H1 (cell line): ENCODE results near the gene METRN. TPM values are rescaled to one million over a fixed set of nuclear protein-coding genes. Genes with fewer than 3 reads are reported as not detected.

Experiments
- CTCF ChIA-PET: fragments of 300-600 bp; sonication (Branson Sonifier 250); formaldehyde crosslinking; loops from one replicate; lab custom pipeline; 2021; ENCODE audit not compliant: partially characterized antibody; lab: Charles Lee
- POLR2A ChIA-PET: fragments of 300-600 bp; sonication (Branson Sonifier 250); formaldehyde crosslinking; loops from one replicate; lab custom pipeline; 2021; ENCODE audit warnings: inconsistent platforms; ENCODE audit not compliant: partially characterized antibody; lab: Charles Lee
- DNase-seq, 2 experiments: peaks; one replicate each; pipeline versions ENCODE4 v3.0.0 to v3.0.0-alpha.2; 2010 to 2022; ENCODE audit warnings: low spot score in 2 of 2, low read depth in 1 of 2, mixed read lengths in 1 of 2
- FAIRE-seq: peaks from 2 replicates; lab custom pipeline; 2011; peaks lifted over from hg19 to GRCh38; lab: Jason Lieb, UNC
- H2AFZ ChIP-seq: 2 replicates; pipeline ENCODE4 v1.8.1; 2012; ENCODE audit warnings: low read length, inconsistent platforms
- H2AK5ac ChIP-seq: 2 replicates; pipeline ENCODE4 v1.6.1; 2013; ENCODE audit warnings: low read depth, low read length
- H2BK120ac ChIP-seq: replicated peaks from 2 replicates; pipeline ENCODE3; 2013; ENCODE audit warnings: low read depth, low read length, inconsistent platforms
- H2BK12ac ChIP-seq: 2 replicates; pipeline ENCODE4 v1.6.1; 2013; ENCODE audit warnings: low read depth, low read length
- H2BK15ac ChIP-seq: 2 replicates; pipeline ENCODE4 v1.6.1; 2013; ENCODE audit warnings: low read length
- H2BK20ac ChIP-seq: 2 replicates; pipeline ENCODE4 v1.6.1; 2013; ENCODE audit warnings: low read length
- H2BK5ac ChIP-seq: 2 replicates; pipeline ENCODE4 v1.6.1; 2013; ENCODE audit warnings: low read depth, low read length
- H3K14ac ChIP-seq: 2 replicates; pipeline ENCODE4 v1.6.1; 2013; ENCODE audit warnings: inconsistent platforms; ENCODE audit not compliant: insufficient read length
- H3K18ac ChIP-seq: 2 replicates; pipeline ENCODE4 v1.6.1; 2013; ENCODE audit warnings: low read length; ENCODE audit errors: extremely low read depth
- H3K23ac ChIP-seq: 2 replicates; pipeline ENCODE4 v1.6.1; 2013; ENCODE audit warnings: inconsistent platforms; ENCODE audit not compliant: insufficient read length
- H3K23me2 ChIP-seq: 2 replicates; pipeline ENCODE4 v1.6.1; 2013; ENCODE audit warnings: low read depth, low read length
- H3K27ac ChIP-seq: 2 replicates; pipeline ENCODE4 v1.6.1; 2011; ENCODE audit warnings: low read depth, low read length, inconsistent platforms
- H3K27me3 ChIP-seq, 4 experiments: replicated peaks in 1 of 4; 1 replicate in 1 of 4; 2 replicates in 3 of 4; pipeline versions ENCODE4 v1.6.1 to v1.8.1; 2011 to 2013; ENCODE audit warnings: low read length in 3 of 4, mild to moderate bottlenecking in 3 of 4, inconsistent platforms in 2 of 4, mixed read lengths in 2 of 4, moderate library complexity in 1 of 4; ENCODE audit not compliant: control insufficient read depth in 3 of 4, insufficient read depth in 3 of 4; ENCODE audit errors: extremely low read depth in 1 of 4
- H3K36me3 ChIP-seq, 4 experiments: 2 replicates each; pipeline versions ENCODE4 v1.6.1 to v1.8.1; 2011 to 2013; ENCODE audit warnings: mild to moderate bottlenecking in 4 of 4, low read length in 3 of 4, moderate library complexity in 2 of 4, control low read depth in 1 of 4, inconsistent platforms in 1 of 4; ENCODE audit not compliant: insufficient read depth in 4 of 4, control insufficient read depth in 2 of 4
- H3K4ac ChIP-seq: replicated peaks from 2 replicates; pipeline ENCODE3; 2013; ENCODE audit warnings: low read length, low read depth, mixed read lengths, inconsistent platforms; ENCODE audit not compliant: insufficient read length
- H3K4me1 ChIP-seq, 4 experiments: replicated peaks in 1 of 4; 1 replicate in 1 of 4; 2 replicates in 3 of 4; pipeline versions ENCODE4 v1.6.1 to v1.8.1; 2011 to 2013; ENCODE audit warnings: low read length in 3 of 4, inconsistent platforms in 2 of 4, mixed read lengths in 1 of 4; ENCODE audit not compliant: insufficient read depth in 4 of 4, control insufficient read depth in 3 of 4
- H3K4me2 ChIP-seq, 2 experiments: 2 replicates each; pipeline versions ENCODE4 v1.6.1 to v1.8.1; 2011 to 2013; ENCODE audit warnings: low read depth in 2 of 2, low read length in 2 of 2, control low read depth in 1 of 2, inconsistent platforms in 1 of 2, mild to moderate bottlenecking in 1 of 2; ENCODE audit not compliant: insufficient read depth in 1 of 2
- H3K4me3 ChIP-seq, 4 experiments: fragments of 200-600, 300-600 bp in 1 of 4; sonication (generic), shearing (Covaris generic), sonication (Bioruptor Twin) in 1 of 4; 2 replicates each; pipeline versions ENCODE4 v1.5.1 to v1.8.1; 2011 to 2016; ENCODE audit warnings: low read length in 4 of 4, low read depth in 3 of 4, control low read depth in 2 of 4, inconsistent platforms in 2 of 4, mild to moderate bottlenecking in 2 of 4, mixed read lengths in 1 of 4, moderate library complexity in 1 of 4; ENCODE audit not compliant: insufficient read depth in 2 of 4; ENCODE audit errors: extremely low read depth in 1 of 4
- H3K56ac ChIP-seq: replicated peaks from 2 replicates; pipeline ENCODE3; 2013; ENCODE audit warnings: low read depth, mild to moderate bottlenecking, mixed read lengths, low read length, inconsistent platforms; ENCODE audit not compliant: insufficient read length
- H3K79me1 ChIP-seq: 2 replicates; pipeline ENCODE4 v1.6.1; 2013; ENCODE audit warnings: low read depth, low read length, control low read depth
- H3K79me2 ChIP-seq, 2 experiments: 2 replicates each; pipeline versions ENCODE4 v1.6.1 to v1.8.1; 2012 to 2013; ENCODE audit warnings: low read length in 2 of 2, mild to moderate bottlenecking in 2 of 2, inconsistent platforms in 1 of 2; ENCODE audit not compliant: insufficient read depth in 2 of 2, control insufficient read depth in 1 of 2
- H3K9ac ChIP-seq, 4 experiments: replicated peaks in 1 of 4; 1 replicate in 1 of 4; 2 replicates in 3 of 4; pipeline versions ENCODE4 v1.6.1 to v1.8.1; 2011 to 2013; ENCODE audit warnings: low read depth in 3 of 4, low read length in 3 of 4, control low read depth in 2 of 4, mild to moderate bottlenecking in 2 of 4, moderate library complexity in 2 of 4, inconsistent platforms in 1 of 4; ENCODE audit errors: extremely low read depth in 1 of 4
- H3K9me3 ChIP-seq, 2 experiments: 2 replicates each; pipeline versions ENCODE4 v1.6.1 to v1.8.1; 2012 to 2013; ENCODE audit warnings: mild to moderate bottlenecking in 2 of 2, moderate library complexity in 2 of 2, control low read depth in 1 of 2, inconsistent platforms in 1 of 2, low read depth in 1 of 2, low read length in 1 of 2, mixed read lengths in 1 of 2; ENCODE audit not compliant: insufficient read depth in 2 of 2
- H4K20me1 ChIP-seq, 2 experiments: replicated peaks in 1 of 2; 2 replicates each; pipeline versions ENCODE3 to v1.8.1; 2011 to 2013; ENCODE audit warnings: inconsistent platforms in 2 of 2, low read length in 2 of 2, mild to moderate bottlenecking in 1 of 2; ENCODE audit not compliant: insufficient read depth in 2 of 2, control insufficient read depth in 1 of 2
- H4K5ac ChIP-seq: 2 replicates; pipeline ENCODE4 v1.6.1; 2013; ENCODE audit warnings: low read length, low read depth, mixed read lengths, inconsistent platforms; ENCODE audit not compliant: insufficient read length
- H4K8ac ChIP-seq: 2 replicates; pipeline ENCODE4 v1.8.0; 2013; ENCODE audit warnings: mild to moderate bottlenecking, moderate library complexity, low read length, inconsistent platforms; ENCODE audit not compliant: insufficient read depth; ENCODE audit errors: extremely low read depth
- H4K91ac ChIP-seq: replicated peaks from 2 replicates; pipeline ENCODE3; 2013; ENCODE audit warnings: low read length, mixed read lengths, inconsistent platforms; ENCODE audit not compliant: insufficient read length
- EZH2 ChIP-seq: fragments of 200-600 bp; sonication (generic); IDR thresholded peaks from 2 replicates; pipeline ENCODE4 v1.7.1; 2012; ENCODE audit warnings: low read depth, mild to moderate bottlenecking, moderate library complexity, low read length, inconsistent platforms; ENCODE audit not compliant: severe bottlenecking
- KDM4A ChIP-seq: IDR thresholded peaks from one replicate; pipeline ENCODE4 v1.7.1; 2012; ENCODE audit warnings: low read depth, mild to moderate bottlenecking, moderate library complexity, low read length, inconsistent platforms; ENCODE audit not compliant: severe bottlenecking
- SUZ12 ChIP-seq: fragments of 200-600 bp; sonication (generic); IDR thresholded peaks from 2 replicates; pipeline ENCODE4 v1.6.1; 2012; ENCODE audit warnings: mild to moderate bottlenecking, inconsistent platforms, low read length, moderate library complexity, mixed read lengths
- WGBS, 2 experiments: shearing (Covaris generic) in 1 of 2; methylation state at CpG; one replicate each; pipeline versions ENCODE4 v1.1.6 to v1.1.7; 2013 to 2015; ENCODE audit warnings: low lambda C conversion rate in 2 of 2, mixed read lengths in 2 of 2, inconsistent platforms in 1 of 2, low coverage in 1 of 2, missing lambda C conversion rate in 1 of 2; ENCODE audit not compliant: insufficient replicate concordance in 2 of 2, insufficient coverage in 1 of 2, insufficient read length in 1 of 2; ENCODE audit errors: extremely low coverage in 1 of 2, missing lambda C conversion rate in 1 of 2; 5-methylcytosine and 5-hydroxymethylcytosine counted together
- polyA plus RNA-seq, 7 experiments: library from polyadenylated mRNA; depleted of rRNA in 3 of 7; stranded (reverse) in 5 of 7; unstranded in 2 of 7; fragments of >200 nt in 5 of 7; fragments of 200-250 nt in 2 of 7; gene quantifications; 1 replicate in 5 of 7; 2 replicates in 1 of 7; 4 replicates in 1 of 7; pipeline versions ENCODE4 v1.2.1 to v1.2.3, GENCODE V29; 2011 to 2013; ENCODE audit warnings: missing spikeins in 2 of 7, mixed read lengths in 2 of 7
- total RNA-seq: library from RNA; stranded (reverse); fragmentation: NEBNext Ultra II Directional; extraction: Animal tissue kit (Norgen Biotek cat#: 25700); gene quantifications from 2 replicates; pipeline ENCODE4 v1.2.1, GENCODE V29; 2021

Gene METRN
- total and polyA plus RNA-seq, 2 of the 8 experiments (the other 6 are each of a cell fraction or from before 2014, with no cell fraction given), result 18.7 to 25.8 TPM

GRCh38 chr16:694863-695354 lies 20.0 kb upstream of the METRN start:
- no peak overlapping the region for H3K27ac ChIP-seq
- no peak overlapping the region for H2BK5ac ChIP-seq
- no peak overlapping the region for H4K5ac ChIP-seq
- H2AFZ ChIP-seq, result no peak overlapping the region
- H3K4me3 ChIP-seq, result peak overlapping the region; percentile 48 to 78 (median 50)
- FAIRE-seq (no peak), DNase-seq (peak in 1 of 2 experiments; percentile 70)
- H3K4me1 ChIP-seq, result peaks cover 0 to 13% (median 9%) of the 10 kb centered on the region in 4 experiments; a peak in 4 of 7 replicates
- WGBS, 2 experiments, result 6% methylated on average over 15 of the region's 37 CpGs; no CpG with 5 or more reads in 1 of the 2 experiments
- H3K4ac ChIP-seq, result no peak overlapping the region
- no peak overlapping the region for H3K18ac ChIP-seq
- CTCF ChIA-PET, result interaction anchor here (0.8 to 2.3 kb wide), 4 partner anchors 9 to 17 kb away, joined by 3 to 15 read pairs (median 6); no protein-coding TSS in a partner anchor
- H2BK120ac ChIP-seq, result no peak overlapping the region
- no peak overlapping the region for H3K9ac ChIP-seq
- POLR2A ChIA-PET, result interaction anchor here (0.8 to 4.6 kb wide), 13 partner anchors 9 to 125 kb away, joined by 3 to 48 read pairs (median 5); partner anchors contain the start of genes ANTKMT, CCDC78, JMJD8 and METRN
- H3K23ac ChIP-seq, result no peak overlapping the region
- H3K79me2 ChIP-seq, result no peaks in the 10 kb centered on the region
- no peak overlapping the region for H2AK5ac ChIP-seq
- H2BK20ac ChIP-seq, result no peak overlapping the region
- no peaks in the 10 kb centered on the region for H3K79me1 ChIP-seq
- no peaks in the 10 kb centered on the region for H3K36me3 ChIP-seq
- no peak overlapping the region for H2BK15ac ChIP-seq
- H3K56ac ChIP-seq, result no peak overlapping the region
- peak overlapping the region; percentile 87 to 95 for H3K4me2 ChIP-seq
- H4K8ac ChIP-seq, result no peak overlapping the region; the same call in 1 of the 2 replicates
- 0 out of 2 replicates have a peak overlapping the region, but pooled peaks have one; percentile 2 for H2BK12ac ChIP-seq
- no peaks in the 10 kb centered on the region for H3K9me3 ChIP-seq
- no peak overlapping the region for H4K91ac ChIP-seq
- no peak overlapping the region for H3K14ac ChIP-seq
- peaks cover 8% of the 10 kb centered on the region; the same call in 1 of the 2 replicates for H3K23me2 ChIP-seq
- TF ChIP-seq EZH2, result peak; percentile 28
- TF ChIP-seq SUZ12, result peak; percentile 20; the same call in 1 of the 2 replicates
- no peak for TF ChIP-seq KDM4A
- H3K27me3 ChIP-seq, result peaks cover 7 to 70% (median 47%) of the 10 kb centered on the region in 4 experiments
- peaks cover 0 to 10% of the 10 kb centered on the region in 2 experiments for H4K20me1 ChIP-seq
